ENCODE measurements around the gene PTPRD. TPM values are rescaled to one million over a fixed set of nuclear protein-coding genes. Genes with fewer than 3 reads are reported as not detected.
"Not testable (repeated sequence)": the region's sequence is repeated elsewhere in the genome, so short reads cannot be mapped to it uniquely, and the experiment has no call there.

The PTPRD gene
- total and polyA plus RNA-seq, 3 experiments from 2014 or later: 0.02 to 0.04 TPM; not detected in 1

DNA sequence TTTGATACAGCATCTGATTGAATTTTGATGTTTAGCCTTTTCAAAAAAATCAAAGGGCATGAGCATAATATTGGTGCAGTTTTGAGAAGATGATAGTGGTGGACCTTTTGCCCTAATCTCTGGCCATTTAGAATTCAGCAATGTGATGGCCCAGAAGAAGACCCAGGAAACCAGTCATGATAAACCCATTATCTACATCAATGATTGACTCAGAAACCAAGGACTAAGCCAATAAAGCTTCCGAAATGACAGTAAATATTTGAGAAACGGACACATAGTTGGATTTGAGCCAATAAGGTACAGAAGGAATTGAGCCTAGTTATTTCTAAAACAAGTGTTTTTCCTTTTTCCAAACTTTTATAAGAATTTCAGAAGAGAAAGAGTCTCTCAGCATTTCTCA, 1654.4 kb downstream of the PTPRD start:
- no peaks in the 10 kb centered on the region for H3K36me3 Mint-ChIP-seq
- H3K9me3 Mint-ChIP-seq: peaks cover 0 to 18% (median 2%) of the 10 kb centered on the region in 5 donors
- no peak for DNase-seq
- no peak overlapping the region for H3K4me3 ChIP-seq (ENCODE audit: low read length)
- ChIA-PET POLR2A (no interaction called here), CTCF (no interaction called here)
- H3K27ac Mint-ChIP-seq: no peak overlapping the region
- H3K27ac ChIP-seq (ENCODE audit: low read depth, low read length): no peak overlapping the region
- no peaks in the 10 kb centered on the region for H3K27me3 Mint-ChIP-seq
- no peak overlapping the region for H3K4me3 Mint-ChIP-seq
- H3K27me3 ChIP-seq (ENCODE audit: insufficient read depth, low read length, poor library complexity, severe bottlenecking): no peaks in the 10 kb centered on the region
- no peaks in the 10 kb centered on the region for H3K36me3 ChIP-seq (ENCODE audit: insufficient read depth, low read length)
- H3K4me1 ChIP-seq (ENCODE audit: insufficient read depth, low read length): no peaks in the 10 kb centered on the region
- H3K4me1 Mint-ChIP-seq: no peaks in the 10 kb centered on the region
- H3K9me3 ChIP-seq (ENCODE audit: low read length): no peaks in the 10 kb centered on the region

DNA sequence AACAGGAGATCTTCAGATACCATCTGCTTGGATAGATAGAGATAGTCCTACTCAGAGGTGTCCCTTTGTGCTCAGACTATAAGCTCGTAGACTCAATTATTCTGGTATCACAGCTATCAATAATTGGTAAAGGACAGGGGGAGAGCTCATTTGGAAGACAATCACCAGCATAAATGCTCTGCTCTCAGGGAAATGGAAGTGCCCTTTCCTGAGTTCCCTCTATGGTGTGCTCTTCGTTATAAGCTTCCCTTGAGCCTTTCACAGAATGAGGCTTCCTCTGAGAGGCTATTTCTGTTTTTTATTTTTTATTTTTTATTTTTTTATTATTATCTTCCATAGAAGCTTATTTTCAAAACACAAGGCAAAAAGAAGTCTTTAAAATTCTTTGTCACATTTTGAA, 1657.5 kb downstream of the PTPRD start:
- DNase-seq: no peak
- Mint-ChIP-seq H3K4me1 (no peaks in the 10 kb centered on the region), H3K4me3 (no peak overlapping the region), H3K9me3 (peaks cover 0 to 18% (median 2%) of the 10 kb centered on the region in 5 donors), H3K27me3 (no peaks in the 10 kb centered on the region), H3K27ac (no peak overlapping the region), H3K36me3 (no peaks in the 10 kb centered on the region)
- ChIA-PET POLR2A (no interaction called here), CTCF (no interaction called here)
- no peaks in the 10 kb centered on the region for H3K4me1 ChIP-seq (ENCODE audit: insufficient read depth, low read length)
- no peak overlapping the region for H3K27ac ChIP-seq (ENCODE audit: low read depth, low read length)
- H3K27me3 ChIP-seq (ENCODE audit: insufficient read depth, low read length, poor library complexity, severe bottlenecking): no peaks in the 10 kb centered on the region
- H3K4me3 ChIP-seq (ENCODE audit: low read length): no peak overlapping the region
- no peaks in the 10 kb centered on the region for H3K9me3 ChIP-seq (ENCODE audit: low read length)
- H3K36me3 ChIP-seq (ENCODE audit: insufficient read depth, low read length): no peaks in the 10 kb centered on the region

DNA sequence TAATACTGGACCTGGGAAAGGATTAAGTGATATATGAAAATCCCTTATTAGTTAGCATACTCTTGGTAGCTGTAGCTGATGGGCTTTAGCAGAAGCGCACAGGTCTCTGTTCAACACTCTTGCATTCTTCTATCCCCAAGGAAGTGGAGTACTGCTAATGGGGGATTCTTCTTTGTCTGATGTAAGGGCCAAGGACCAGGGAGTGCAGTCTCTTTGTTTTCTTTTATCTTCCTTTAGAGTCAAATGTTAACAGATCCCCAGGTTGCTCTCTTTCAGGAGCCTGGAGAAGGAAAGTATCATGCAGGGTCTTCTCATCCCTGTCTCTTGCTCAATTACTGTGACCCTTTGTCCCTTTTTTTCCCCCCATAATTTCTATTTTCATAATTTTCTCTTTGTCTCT, 1666.3 kb downstream of the PTPRD start:
- H3K27me3 ChIP-seq (ENCODE audit: insufficient read depth, low read length, poor library complexity, severe bottlenecking): no peaks in the 10 kb centered on the region
- Mint-ChIP-seq H3K4me3 (no peak overlapping the region), H3K9me3 (peaks cover 0 to 16% (median 0%) of the 10 kb centered on the region in 5 donors), H3K4me1 (no peaks in the 10 kb centered on the region), H3K27me3 (no peaks in the 10 kb centered on the region), H3K27ac (no peak overlapping the region), H3K36me3 (no peaks in the 10 kb centered on the region)
- H3K4me1 ChIP-seq (ENCODE audit: insufficient read depth, low read length): no peaks in the 10 kb centered on the region
- H3K36me3 ChIP-seq (ENCODE audit: insufficient read depth, low read length): no peaks in the 10 kb centered on the region
- no peak overlapping the region for H3K27ac ChIP-seq (ENCODE audit: low read depth, low read length)
- ChIA-PET CTCF (no interaction called here), POLR2A (no interaction called here)
- no peak overlapping the region for H3K4me3 ChIP-seq (ENCODE audit: low read length)
- no peaks in the 10 kb centered on the region for H3K9me3 ChIP-seq (ENCODE audit: low read length)
- DNase-seq: no peak

DNA sequence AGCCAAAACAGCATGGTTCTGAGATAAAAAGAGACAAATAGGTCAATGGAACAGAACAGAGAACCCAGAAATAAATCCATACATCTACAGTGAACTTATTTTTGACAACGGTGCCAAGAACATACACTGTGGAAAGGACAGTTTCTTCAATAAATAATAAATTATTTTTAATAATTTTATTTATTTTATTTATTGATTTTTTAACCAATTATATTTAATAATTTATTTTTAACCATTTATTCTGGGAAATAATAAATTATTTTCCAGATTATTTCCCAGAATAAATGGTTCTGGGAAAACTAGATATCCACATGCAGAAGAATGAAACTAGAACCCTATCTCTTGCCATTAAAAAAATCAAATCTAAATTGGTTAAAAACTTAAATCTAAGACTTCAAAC, 1669.4 kb downstream of the PTPRD start:
- H3K4me1 ChIP-seq (ENCODE audit: insufficient read depth, low read length): no peaks in the 10 kb centered on the region
- no peak overlapping the region for H3K4me3 Mint-ChIP-seq
- H3K27me3 Mint-ChIP-seq: no peaks in the 10 kb centered on the region
- no peak overlapping the region for H3K27ac Mint-ChIP-seq
- no peaks in the 10 kb centered on the region for H3K27me3 ChIP-seq (ENCODE audit: insufficient read depth, low read length, poor library complexity, severe bottlenecking)
- peaks cover 0 to 9% (median 4%) of the 10 kb centered on the region in 5 donors for H3K9me3 Mint-ChIP-seq
- H3K4me3 ChIP-seq (ENCODE audit: low read length): no peak overlapping the region
- H3K4me1 Mint-ChIP-seq: no peaks in the 10 kb centered on the region
- H3K36me3 ChIP-seq (ENCODE audit: insufficient read depth, low read length): no peaks in the 10 kb centered on the region
- CTCF ChIA-PET: no interaction called here
- POLR2A ChIA-PET: no interaction called here
- H3K27ac ChIP-seq (ENCODE audit: low read depth, low read length): no peak overlapping the region
- no peak for DNase-seq
- H3K9me3 ChIP-seq (ENCODE audit: low read length): no peaks in the 10 kb centered on the region
- no peaks in the 10 kb centered on the region for H3K36me3 Mint-ChIP-seq

DNA sequence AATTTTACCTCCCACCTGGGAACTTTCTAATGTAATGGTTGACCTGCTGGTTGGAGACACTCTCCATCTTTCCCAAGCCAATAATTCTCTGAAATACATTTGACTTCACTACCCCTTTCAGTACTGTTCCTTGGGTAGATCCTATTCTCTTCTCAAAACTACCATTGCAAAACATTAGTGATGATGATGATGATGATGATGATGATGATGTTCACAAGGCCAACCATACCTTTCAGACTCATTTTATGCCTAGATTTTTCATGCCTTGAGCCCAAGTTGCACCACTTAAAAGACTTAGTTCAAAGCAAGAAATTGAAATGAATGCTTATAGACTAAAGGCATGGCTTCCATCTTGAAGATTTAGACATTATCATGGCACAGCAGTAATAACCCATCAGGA, 1672.2 kb downstream of the PTPRD start:
- no peaks in the 10 kb centered on the region for H3K4me1 ChIP-seq (ENCODE audit: insufficient read depth, low read length)
- CTCF ChIA-PET: no interaction called here
- no peak overlapping the region for H3K27ac ChIP-seq (ENCODE audit: low read depth, low read length)
- H3K9me3 Mint-ChIP-seq: peaks cover 0 to 7% (median 4%) of the 10 kb centered on the region in 5 donors
- H3K4me3 Mint-ChIP-seq: no peak overlapping the region
- H3K4me1 Mint-ChIP-seq: no peaks in the 10 kb centered on the region
- no peak overlapping the region for H3K27ac Mint-ChIP-seq
- H3K27me3 Mint-ChIP-seq: no peaks in the 10 kb centered on the region
- no peak for DNase-seq
- no peaks in the 10 kb centered on the region for H3K27me3 ChIP-seq (ENCODE audit: insufficient read depth, low read length, poor library complexity, severe bottlenecking)
- H3K4me3 ChIP-seq (ENCODE audit: low read length): no peak overlapping the region
- no peaks in the 10 kb centered on the region for H3K9me3 ChIP-seq (ENCODE audit: low read length)
- H3K36me3 Mint-ChIP-seq: no peaks in the 10 kb centered on the region
- POLR2A ChIA-PET: no interaction called here
- no peaks in the 10 kb centered on the region for H3K36me3 ChIP-seq (ENCODE audit: insufficient read depth, low read length)

DNA sequence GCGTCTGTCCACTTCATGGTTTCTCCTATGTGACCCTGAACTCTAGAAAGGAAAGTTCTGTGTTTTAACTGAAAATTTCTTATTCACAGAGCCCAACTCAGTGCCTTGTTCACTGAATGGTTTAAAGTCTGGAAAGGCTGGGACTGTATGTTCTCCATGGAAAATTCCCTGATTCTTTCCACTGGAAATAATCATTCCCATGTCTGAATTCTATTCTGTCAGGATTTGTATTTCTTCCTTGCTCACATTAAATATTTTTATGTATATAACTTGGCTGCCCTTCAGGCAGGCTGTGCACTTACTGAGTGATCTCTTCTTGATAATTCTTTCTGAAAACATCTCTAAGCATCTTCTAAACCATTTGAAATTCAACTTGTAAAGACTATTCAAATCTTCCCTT, 1686.3 kb downstream of the PTPRD start:
- H3K4me1 Mint-ChIP-seq: no peaks in the 10 kb centered on the region
- no peaks in the 10 kb centered on the region for H3K36me3 Mint-ChIP-seq
- no peak for DNase-seq
- H3K27me3 ChIP-seq (ENCODE audit: insufficient read depth, low read length, poor library complexity, severe bottlenecking): no peaks in the 10 kb centered on the region
- ChIA-PET POLR2A (no interaction called here), CTCF (no interaction called here)
- H3K4me1 ChIP-seq (ENCODE audit: insufficient read depth, low read length): no peaks in the 10 kb centered on the region
- no peak overlapping the region for H3K4me3 Mint-ChIP-seq
- H3K9me3 ChIP-seq (ENCODE audit: low read length): no peaks in the 10 kb centered on the region
- no peak overlapping the region for H3K27ac Mint-ChIP-seq
- no peak overlapping the region for H3K27ac ChIP-seq (ENCODE audit: low read depth, low read length)
- no peaks in the 10 kb centered on the region for H3K27me3 Mint-ChIP-seq
- H3K4me3 ChIP-seq (ENCODE audit: low read length): no peak overlapping the region
- no peaks in the 10 kb centered on the region for H3K36me3 ChIP-seq (ENCODE audit: insufficient read depth, low read length)
- peaks cover 0 to 8% (median under 1%) of the 10 kb centered on the region in 5 donors for H3K9me3 Mint-ChIP-seq

DNA sequence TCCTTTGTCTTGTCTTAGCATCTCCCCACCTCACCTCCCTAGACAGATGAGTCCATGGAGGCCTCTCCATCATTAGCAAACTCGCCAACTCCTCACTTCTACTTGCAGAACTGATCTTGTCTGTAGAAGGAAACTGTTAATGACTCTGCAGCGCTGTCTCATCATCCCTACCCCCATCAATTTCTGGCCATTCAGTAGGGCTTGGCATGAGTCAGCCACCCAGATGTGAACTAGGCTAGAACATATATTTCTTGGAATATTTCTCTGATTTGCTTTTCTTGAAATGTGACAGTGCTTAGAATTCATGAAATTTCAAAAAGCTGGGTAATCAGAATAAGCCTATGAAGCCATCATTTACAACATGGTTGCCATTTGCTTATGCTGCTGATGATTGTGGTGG, 1688.2 kb downstream of the PTPRD start:
- no peak for DNase-seq
- H3K4me3 ChIP-seq (ENCODE audit: low read length): no peak overlapping the region
- no peaks in the 10 kb centered on the region for H3K4me1 ChIP-seq (ENCODE audit: insufficient read depth, low read length)
- H3K36me3 ChIP-seq (ENCODE audit: insufficient read depth, low read length): no peaks in the 10 kb centered on the region
- no peak overlapping the region for H3K4me3 Mint-ChIP-seq
- H3K27me3 Mint-ChIP-seq: no peaks in the 10 kb centered on the region
- no peaks in the 10 kb centered on the region for H3K27me3 ChIP-seq (ENCODE audit: insufficient read depth, low read length, poor library complexity, severe bottlenecking)
- peaks cover 0 to 8% (median 0%) of the 10 kb centered on the region in 5 donors for H3K9me3 Mint-ChIP-seq
- ChIA-PET CTCF (no interaction called here), POLR2A (no interaction called here)
- H3K9me3 ChIP-seq (ENCODE audit: low read length): no peaks in the 10 kb centered on the region
- H3K27ac ChIP-seq (ENCODE audit: low read depth, low read length): no peak overlapping the region
- H3K36me3 Mint-ChIP-seq: no peaks in the 10 kb centered on the region
- no peaks in the 10 kb centered on the region for H3K4me1 Mint-ChIP-seq
- no peak overlapping the region for H3K27ac Mint-ChIP-seq

DNA sequence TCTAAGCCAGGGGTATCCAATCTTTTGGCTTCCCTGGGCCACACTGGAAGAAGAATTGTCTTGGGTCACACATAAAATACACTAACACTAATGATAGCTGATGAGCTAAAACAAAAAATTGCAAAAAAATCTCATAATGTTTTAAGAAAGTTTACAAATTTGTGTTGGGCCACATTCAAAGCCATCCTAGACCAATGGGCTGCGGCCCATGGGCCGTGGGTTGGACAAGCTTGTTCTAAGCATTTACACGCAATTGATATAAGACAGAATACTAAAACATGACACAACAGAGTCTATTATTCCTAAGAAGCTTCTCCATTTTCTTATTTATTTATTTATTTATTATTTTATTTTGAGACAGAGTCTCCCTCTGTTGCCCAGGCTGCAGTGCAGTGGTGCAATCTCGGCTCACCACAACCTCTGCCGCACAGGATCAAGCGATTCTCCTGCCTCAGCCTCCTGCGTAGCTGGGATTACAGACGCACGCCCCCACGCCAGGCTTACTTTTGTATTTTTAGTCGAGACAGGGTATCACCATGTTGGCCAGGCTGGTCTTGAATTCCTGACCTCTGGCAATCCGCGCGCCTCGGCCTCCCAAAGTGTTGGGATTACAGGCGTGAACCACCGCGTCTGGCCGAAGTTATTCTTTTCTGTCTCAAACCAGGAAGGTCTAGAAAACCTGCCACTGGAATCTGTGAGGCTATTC, 1692.2 kb downstream of the PTPRD start:
- CTCF ChIA-PET; H3K27ac ChIP-seq (ENCODE audit: low read depth, low read length); H3K4me3 Mint-ChIP-seq; H3K4me3 ChIP-seq (ENCODE audit: low read length); H3K9me3 Mint-ChIP-seq; DNase-seq; H3K36me3 Mint-ChIP-seq; H3K9me3 ChIP-seq (ENCODE audit: low read length); H3K4me1 ChIP-seq (ENCODE audit: insufficient read depth, low read length); POLR2A ChIA-PET; H3K36me3 ChIP-seq (ENCODE audit: insufficient read depth, low read length); H3K27me3 Mint-ChIP-seq; H3K27ac Mint-ChIP-seq; H3K27me3 ChIP-seq (ENCODE audit: insufficient read depth, low read length, poor library complexity, severe bottlenecking); H3K4me1 Mint-ChIP-seq: not testable (repeated sequence)
